ENCODE measurements around the gene OSBPL6.
A peak's percentile ranks its signal among the peaks of the same experiment; 100 is the strongest.
"Not testable (repeated sequence)": the region's sequence is repeated elsewhere in the genome, so short reads cannot be mapped to it uniquely, and the experiment has no call there.

OSBPL6 gene

GRCh38 chr2:178403671-178404306 lies 209.5 kb downstream of the OSBPL6 start:
- no peak for DNase-seq (ENCODE audit: low read depth)

- no peak for DNase-seq (ENCODE audit: low read depth)
These were observed 210.1 kb downstream of the OSBPL6 start for GRCh38 chr2:178404368-178404767.

GRCh38 chr2:178409261-178409660 lies 214.9 kb downstream of the OSBPL6 start:
- no peak for DNase-seq (ENCODE audit: low read depth)

GRCh38 chr2:178412047-178412446 lies 217.7 kb downstream of the OSBPL6 start:
- no peak for DNase-seq (ENCODE audit: low read depth)

GRCh38 chr2:178412453-178412852 lies 218.1 kb downstream of the OSBPL6 start:
- DNase-seq (ENCODE audit: low read depth), result not testable (repeated sequence)

- DNase-seq (ENCODE audit: low read depth), result peak; percentile 55
These were observed 219.4 kb downstream of the OSBPL6 start for GRCh38 chr2:178413472-178414265.

- DNase-seq (ENCODE audit: low read depth), result peak; percentile 56
These were observed 220.2 kb downstream of the OSBPL6 start for GRCh38 chr2:178414266-178415247.

GRCh38 chr2:178415979-178416378 lies 221.7 kb downstream of the OSBPL6 start:
- DNase-seq (ENCODE audit: low read depth), result no peak

- no peak for DNase-seq (ENCODE audit: low read depth)
These were observed 223.6 kb downstream of the OSBPL6 start for GRCh38 chr2:178417916-178418315.

- DNase-seq (ENCODE audit: low read depth), result no peak
These were observed 224.1 kb downstream of the OSBPL6 start for GRCh38 chr2:178418426-178418825.

GRCh38 chr2:178419123-178419522 lies 224.8 kb downstream of the OSBPL6 start:
- no peak for DNase-seq (ENCODE audit: low read depth)

- DNase-seq (ENCODE audit: low read depth), result no peak
These were observed 226.2 kb downstream of the OSBPL6 start for GRCh38 chr2:178420463-178420999.

GRCh38 chr2:178422097-178422496 lies 227.8 kb downstream of the OSBPL6 start:
- no peak for DNase-seq (ENCODE audit: low read depth)

GRCh38 chr2:178423746-178424145 lies 229.4 kb downstream of the OSBPL6 start:
- DNase-seq (ENCODE audit: low read depth), result not testable (repeated sequence)

- DNase-seq (ENCODE audit: low read depth), result no peak
These were observed 231.0 kb downstream of the OSBPL6 start for GRCh38 chr2:178425255-178425827.

- no peak for DNase-seq (ENCODE audit: low read depth)
These were observed 232.1 kb downstream of the OSBPL6 start for GRCh38 chr2:178426388-178426787.

- DNase-seq (ENCODE audit: low read depth), result no peak
These were observed 233.1 kb downstream of the OSBPL6 start for GRCh38 chr2:178427458-178427857.

GRCh38 chr2:178428396-178428806 lies 234.1 kb downstream of the OSBPL6 start:
- no peak for DNase-seq (ENCODE audit: low read depth)

- DNase-seq (ENCODE audit: low read depth), result no peak
These were observed 235.0 kb downstream of the OSBPL6 start for GRCh38 chr2:178429336-178429735.

- DNase-seq (ENCODE audit: low read depth), result no peak
These were observed 242.3 kb downstream of the OSBPL6 start for GRCh38 chr2:178436662-178437061.

GRCh38 chr2:178441426-178441825 lies 247.1 kb downstream of the OSBPL6 start:
- no peak for DNase-seq (ENCODE audit: low read depth)
